DMS79 (cell line): ENCODE results near the gene COLEC11.
"Not testable (repeated sequence)": the region's sequence is repeated elsewhere in the genome, so short reads cannot be mapped to it uniquely, and the experiment has no call there.

Source experiments
- DNase-seq: peaks from one replicate; lab custom pipeline; 2025; lab: John Stamatoyannopoulos, UW

COLEC11 gene

GRCh38 chr2:3594493-3595281 lies at the start of gene COLEC11:
TSS of gene COLEC11 (plus strand) at chr2:3595112. CDS start at chr2:3604341, 9,229 bp downstream.
- DNase-seq: no peak

- DNase-seq: no peak
Measured at GRCh38 chr2:3545788-3546478, 49.0 kb upstream of the COLEC11 start.

GRCh38 chr2:3547915-3548314 lies 47.0 kb upstream of the COLEC11 start:
- no peak for DNase-seq

GRCh38 chr2:3553946-3554345 lies 41.0 kb upstream of the COLEC11 start:
- no peak for DNase-seq

- no peak for DNase-seq
Measured at GRCh38 chr2:3557639-3558204, 37.2 kb upstream of the COLEC11 start.

GRCh38 chr2:3558205-3559014 lies 36.5 kb upstream of the COLEC11 start, which contains the start of gene RNASEH1:
TSS of gene RNASEH1 (minus strand) at chr2:3558333. CDS start at chr2:3558260, 73 bp downstream.
- DNase-seq: peak; percentile 93

- DNase-seq: no peak
Measured at GRCh38 chr2:3563521-3563976, 31.4 kb upstream of the COLEC11 start.

GRCh38 chr2:3565117-3565516 lies 29.8 kb upstream of the COLEC11 start:
- DNase-seq: no peak

GRCh38 chr2:3566806-3567205 lies 28.1 kb upstream of the COLEC11 start:
- DNase-seq: no peak

- DNase-seq: not testable (repeated sequence)
Measured at GRCh38 chr2:3569656-3570055, 25.3 kb upstream of the COLEC11 start.

- DNase-seq: no peak
Measured at GRCh38 chr2:3571284-3571683, 23.6 kb upstream of the COLEC11 start.

GRCh38 chr2:3572620-3573019 lies 22.3 kb upstream of the COLEC11 start:
- DNase-seq: no peak

- no peak for DNase-seq
Measured at GRCh38 chr2:3574155-3574554, 20.8 kb upstream of the COLEC11 start.

- no peak for DNase-seq
Measured at GRCh38 chr2:3575534-3576262, 19.2 kb upstream of the COLEC11 start.

- DNase-seq: not testable (repeated sequence)
Measured at GRCh38 chr2:3576263-3576630, 18.7 kb upstream of the COLEC11 start.

GRCh38 chr2:3578987-3579386 lies 15.9 kb upstream of the COLEC11 start:
- DNase-seq: no peak

GRCh38 chr2:3580449-3580848 lies 14.5 kb upstream of the COLEC11 start:
- DNase-seq: no peak

GRCh38 chr2:3581367-3582262 lies 13.3 kb upstream of the COLEC11 start:
- DNase-seq: no peak

- DNase-seq: no peak
Measured at GRCh38 chr2:3584076-3584475, 10.8 kb upstream of the COLEC11 start.

- no peak for DNase-seq
Measured at GRCh38 chr2:3584608-3585260, 10.2 kb upstream of the COLEC11 start.
